SU-DHL-6 (cell line): Measurements from ENCODE around the gene TRIM17.

Experiments used
- EZH2phosphoT487 ChIP-seq: fragments of 200-600 bp; sonication (generic), shearing (Covaris generic); conservative IDR thresholded peaks from 2 replicates; pipeline ENCODE4 v1.6.1; 2018; ENCODE audit warnings: mild to moderate bottlenecking, antibody characterized with exemption, low read length, moderate library complexity, mixed read lengths
- TF ChIP-seq, protein P1 (sequence below): fragments of 200-600 bp; sonication (generic); IDR thresholded peaks from one replicate; pipeline ENCODE4 v1.5.1; 2017; ENCODE audit warnings: antibody characterized with exemption, mild to moderate bottlenecking, low read length, moderate library complexity; ENCODE audit not compliant: insufficient read depth, poor library complexity, severe bottlenecking

GRCh38 chr1:228430243-228430642 lies 13.6 kb upstream of the TRIM17 start:
- TF ChIP-seq, protein P1, sequence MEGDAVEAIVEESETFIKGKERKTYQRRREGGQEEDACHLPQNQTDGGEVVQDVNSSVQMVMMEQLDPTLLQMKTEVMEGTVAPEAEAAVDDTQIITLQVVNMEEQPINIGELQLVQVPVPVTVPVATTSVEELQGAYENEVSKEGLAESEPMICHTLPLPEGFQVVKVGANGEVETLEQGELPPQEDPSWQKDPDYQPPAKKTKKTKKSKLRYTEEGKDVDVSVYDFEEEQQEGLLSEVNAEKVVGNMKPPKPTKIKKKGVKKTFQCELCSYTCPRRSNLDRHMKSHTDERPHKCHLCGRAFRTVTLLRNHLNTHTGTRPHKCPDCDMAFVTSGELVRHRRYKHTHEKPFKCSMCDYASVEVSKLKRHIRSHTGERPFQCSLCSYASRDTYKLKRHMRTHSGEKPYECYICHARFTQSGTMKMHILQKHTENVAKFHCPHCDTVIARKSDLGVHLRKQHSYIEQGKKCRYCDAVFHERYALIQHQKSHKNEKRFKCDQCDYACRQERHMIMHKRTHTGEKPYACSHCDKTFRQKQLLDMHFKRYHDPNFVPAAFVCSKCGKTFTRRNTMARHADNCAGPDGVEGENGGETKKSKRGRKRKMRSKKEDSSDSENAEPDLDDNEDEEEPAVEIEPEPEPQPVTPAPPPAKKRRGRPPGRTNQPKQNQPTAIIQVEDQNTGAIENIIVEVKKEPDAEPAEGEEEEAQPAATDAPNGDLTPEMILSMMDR = no peak
- no peak for TF ChIP-seq EZH2phosphoT487
